Measurements from ENCODE around the gene CAPS2.

Gene CAPS2

DNA sequence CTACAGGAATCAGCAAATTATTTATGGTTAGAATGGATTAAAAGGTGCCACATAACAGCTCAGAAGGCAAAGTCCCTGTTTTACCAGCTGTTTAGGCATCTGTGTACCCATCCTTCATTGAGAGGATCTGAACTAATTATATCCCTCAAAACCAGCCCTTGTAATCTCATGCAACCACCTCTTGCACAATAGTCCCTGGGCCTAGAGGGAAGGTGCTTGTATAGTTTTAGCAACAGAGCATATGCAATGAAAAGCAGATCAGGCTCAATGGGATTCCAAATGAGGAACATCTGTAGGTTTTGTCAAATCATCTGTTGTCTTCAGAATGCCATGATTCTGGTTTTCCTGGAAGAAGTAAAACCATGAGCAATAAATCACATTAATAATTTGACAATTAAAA lies 34.8 kb upstream of the CAPS2 start:
- Histone ChIP-seq H3K4me2 (ENCODE audit: low read length) (no peak overlapping the region), H3K79me2 (ENCODE audit: control insufficient read depth, insufficient read depth, low read length, poor library complexity) (no peaks in the 10 kb centered on the region), H3K4me3 (ENCODE audit: low read depth, low read length) (no peak overlapping the region), H2AK5ac (ENCODE audit: low read length) (no peak overlapping the region), H4K8ac (ENCODE audit: low read depth, low read length) (no peak overlapping the region), H4K12ac (ENCODE audit: low read depth, low read length) (no peak overlapping the region), H3K27me3 (ENCODE audit: insufficient read depth, low read length) (no peaks in the 10 kb centered on the region), H4K91ac (ENCODE audit: low read depth, low read length) (no peak overlapping the region), H3K23ac (ENCODE audit: low read length) (no peak overlapping the region), H3K4me1 (ENCODE audit: control insufficient read depth in 1 of 2, insufficient read depth in 2 of 2, low read length in 2 of 2) (no peaks in the 10 kb centered on the region), H3K18ac (ENCODE audit: low read length) (no peak overlapping the region), H3K9me3 (ENCODE audit: insufficient read depth, low read depth, low read length) (no peaks in the 10 kb centered on the region), H2BK5ac (ENCODE audit: low read depth, low read length, poor library complexity) (no peak overlapping the region), H3K27ac (ENCODE audit: low read depth, low read length) (no peak overlapping the region), H3K4ac (ENCODE audit: low read depth, low read length) (no peak overlapping the region), H3K36me3 (ENCODE audit: control insufficient read depth in 1 of 2, insufficient read depth in 2 of 2, low read length in 2 of 2) (no peaks in the 10 kb centered on the region), H3K79me1 (ENCODE audit: low read length) (no peaks in the 10 kb centered on the region), H2AFZ (ENCODE audit: insufficient read depth, low read length, poor library complexity) (no peak overlapping the region), H2BK120ac (ENCODE audit: insufficient read depth, low read length, poor library complexity) (no peak overlapping the region), H2BK12ac (ENCODE audit: low read length) (no peak overlapping the region), H3K9ac (ENCODE audit: low read length) (no peak overlapping the region), H3K14ac (ENCODE audit: low read length) (no peak overlapping the region)
- no peak for DNase-seq

DNA sequence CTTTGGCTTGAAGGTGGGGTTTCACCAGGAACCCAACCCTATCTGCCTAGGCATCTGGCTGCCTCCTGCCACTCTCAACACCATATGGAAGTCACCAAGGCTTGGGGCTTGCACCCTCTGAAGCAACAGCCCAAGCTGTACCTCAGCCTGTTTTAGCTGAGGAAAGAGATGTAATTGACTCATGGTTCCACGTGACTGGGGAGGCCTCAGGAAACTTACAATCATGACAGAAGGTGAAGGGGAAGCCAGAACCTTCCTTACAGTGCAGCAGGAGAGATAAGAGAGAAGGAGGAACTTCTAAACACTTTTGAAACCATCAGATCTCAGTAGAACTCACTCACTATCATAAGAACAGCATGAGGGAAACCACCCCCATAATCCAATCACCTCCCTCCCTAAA lies 31.3 kb upstream of the CAPS2 start:
- no peak overlapping the region for H3K4me3 ChIP-seq (ENCODE audit: low read depth, low read length)
- H3K23ac ChIP-seq (ENCODE audit: low read length): no peak overlapping the region
- no peak for DNase-seq
- H3K27me3 ChIP-seq (ENCODE audit: insufficient read depth, low read length): no peaks in the 10 kb centered on the region
- no peaks in the 10 kb centered on the region for H3K79me2 ChIP-seq (ENCODE audit: control insufficient read depth, insufficient read depth, low read length, poor library complexity)
- no peak overlapping the region for H3K27ac ChIP-seq (ENCODE audit: low read depth, low read length)
- no peak overlapping the region for H4K8ac ChIP-seq (ENCODE audit: low read depth, low read length)
- H2AK5ac ChIP-seq (ENCODE audit: low read length): no peak overlapping the region
- H4K91ac ChIP-seq (ENCODE audit: low read depth, low read length): no peak overlapping the region
- H2BK12ac ChIP-seq (ENCODE audit: low read length): no peak overlapping the region
- H2AFZ ChIP-seq (ENCODE audit: insufficient read depth, low read length, poor library complexity): no peak overlapping the region
- no peaks in the 10 kb centered on the region for H3K36me3 ChIP-seq (ENCODE audit: control insufficient read depth in 1 of 2, insufficient read depth in 2 of 2, low read length in 2 of 2)
- no peak overlapping the region for H3K18ac ChIP-seq (ENCODE audit: low read length)
- H2BK120ac ChIP-seq (ENCODE audit: insufficient read depth, low read length, poor library complexity): no peak overlapping the region
- H3K4me1 ChIP-seq (ENCODE audit: control insufficient read depth in 1 of 2, insufficient read depth in 2 of 2, low read length in 2 of 2): no peaks in the 10 kb centered on the region
- no peak overlapping the region for H2BK5ac ChIP-seq (ENCODE audit: low read depth, low read length, poor library complexity)
- no peak overlapping the region for H3K4ac ChIP-seq (ENCODE audit: low read depth, low read length)
- H3K4me2 ChIP-seq (ENCODE audit: low read length): no peak overlapping the region
- no peaks in the 10 kb centered on the region for H3K9me3 ChIP-seq (ENCODE audit: insufficient read depth, low read depth, low read length)
- no CpG with 5 or more reads among the region's 1 CpG for WGBS (ENCODE audit: extremely low coverage, insufficient coverage, insufficient read length)
- H3K9ac ChIP-seq (ENCODE audit: low read length): no peak overlapping the region
- no peak overlapping the region for H3K14ac ChIP-seq (ENCODE audit: low read length)
- H3K79me1 ChIP-seq (ENCODE audit: low read length): no peaks in the 10 kb centered on the region
- no peak overlapping the region for H4K12ac ChIP-seq (ENCODE audit: low read depth, low read length)

DNA sequence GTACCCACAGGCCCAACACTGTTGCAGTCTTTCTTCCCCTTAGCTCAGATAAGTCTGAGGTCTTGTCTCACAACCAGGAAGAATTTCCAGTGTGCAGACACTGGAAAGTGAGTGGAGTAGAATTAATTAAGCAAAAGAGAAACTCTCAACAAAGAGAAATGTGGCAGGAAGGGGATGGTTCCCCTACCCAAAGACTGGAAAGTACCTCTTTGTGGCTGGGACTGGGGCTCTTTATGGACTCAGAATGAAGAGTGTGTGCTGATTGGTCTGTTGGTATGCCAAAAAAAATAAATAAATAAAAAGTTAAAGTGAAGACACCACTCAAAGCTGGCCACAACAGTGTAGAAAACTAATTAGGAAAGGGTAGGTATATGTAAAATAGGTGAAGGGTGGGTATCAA lies 30.8 kb upstream of the CAPS2 start:
- H3K4ac ChIP-seq (ENCODE audit: low read depth, low read length): no peak overlapping the region
- no peak overlapping the region for H3K4me3 ChIP-seq (ENCODE audit: low read depth, low read length)
- no peak overlapping the region for H3K9ac ChIP-seq (ENCODE audit: low read length)
- H2BK12ac ChIP-seq (ENCODE audit: low read length): no peak overlapping the region
- no peak overlapping the region for H4K8ac ChIP-seq (ENCODE audit: low read depth, low read length)
- no peaks in the 10 kb centered on the region for H3K36me3 ChIP-seq (ENCODE audit: control insufficient read depth in 1 of 2, insufficient read depth in 2 of 2, low read length in 2 of 2)
- no peaks in the 10 kb centered on the region for H3K27me3 ChIP-seq (ENCODE audit: insufficient read depth, low read length)
- H3K18ac ChIP-seq (ENCODE audit: low read length): no peak overlapping the region
- no peak for DNase-seq
- H3K4me1 ChIP-seq (ENCODE audit: control insufficient read depth in 1 of 2, insufficient read depth in 2 of 2, low read length in 2 of 2): no peaks in the 10 kb centered on the region
- H3K9me3 ChIP-seq (ENCODE audit: insufficient read depth, low read depth, low read length): no peaks in the 10 kb centered on the region
- H4K12ac ChIP-seq (ENCODE audit: low read depth, low read length): no peak overlapping the region
- no peak overlapping the region for H3K27ac ChIP-seq (ENCODE audit: low read depth, low read length)
- H3K23ac ChIP-seq (ENCODE audit: low read length): no peak overlapping the region
- no peak overlapping the region for H2AFZ ChIP-seq (ENCODE audit: insufficient read depth, low read length, poor library complexity)
- H2BK5ac ChIP-seq (ENCODE audit: low read depth, low read length, poor library complexity): no peak overlapping the region
- no peak overlapping the region for H4K91ac ChIP-seq (ENCODE audit: low read depth, low read length)
- no peaks in the 10 kb centered on the region for H3K79me2 ChIP-seq (ENCODE audit: control insufficient read depth, insufficient read depth, low read length, poor library complexity)
- H2AK5ac ChIP-seq (ENCODE audit: low read length): no peak overlapping the region
- H3K79me1 ChIP-seq (ENCODE audit: low read length): no peaks in the 10 kb centered on the region
- H3K4me2 ChIP-seq (ENCODE audit: low read length): no peak overlapping the region
- H3K14ac ChIP-seq (ENCODE audit: low read length): no peak overlapping the region
- H2BK120ac ChIP-seq (ENCODE audit: insufficient read depth, low read length, poor library complexity): no peak overlapping the region

DNA sequence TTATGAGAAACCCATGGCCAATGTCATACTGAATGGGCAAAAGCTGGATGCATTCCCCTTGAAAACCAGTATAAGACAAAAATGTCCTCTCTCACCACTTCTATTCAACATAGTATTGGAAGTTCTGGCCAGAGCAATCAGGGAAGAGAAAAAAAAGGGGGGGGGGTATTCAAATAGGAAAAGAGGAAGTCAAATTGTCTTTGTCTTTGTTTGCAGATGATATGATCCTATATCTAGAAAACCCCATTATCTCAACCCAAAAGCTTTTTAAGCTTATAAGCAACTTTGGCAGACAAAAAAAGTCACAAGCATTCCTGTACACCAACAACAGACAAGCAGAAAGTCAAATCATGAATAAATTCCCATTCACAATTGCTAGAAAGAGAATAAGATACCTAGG lies 23.9 kb upstream of the CAPS2 start:
- Histone ChIP-seq H3K9ac (ENCODE audit: low read length) (no peak overlapping the region), H3K18ac (ENCODE audit: low read length) (no peak overlapping the region), H4K8ac (ENCODE audit: low read depth, low read length) (no peak overlapping the region), H4K12ac (ENCODE audit: low read depth, low read length) (no peak overlapping the region), H3K79me1 (ENCODE audit: low read length) (no peaks in the 10 kb centered on the region), H2BK120ac (ENCODE audit: insufficient read depth, low read length, poor library complexity) (no peak overlapping the region), H3K23ac (ENCODE audit: low read length) (no peak overlapping the region), H3K9me3 (ENCODE audit: insufficient read depth, low read depth, low read length) (peaks cover 1% of the 10 kb centered on the region), H3K4me1 (ENCODE audit: control insufficient read depth in 1 of 2, insufficient read depth in 2 of 2, low read length in 2 of 2) (peaks cover 0 to 7% of the 10 kb centered on the region in 2 experiments), H3K36me3 (ENCODE audit: control insufficient read depth in 1 of 2, insufficient read depth in 2 of 2, low read length in 2 of 2) (no peaks in the 10 kb centered on the region), H3K14ac (ENCODE audit: low read length) (no peak overlapping the region), H4K91ac (ENCODE audit: low read depth, low read length) (no peak overlapping the region), H2BK12ac (ENCODE audit: low read length) (no peak overlapping the region), H3K27ac (ENCODE audit: low read depth, low read length) (no peak overlapping the region), H3K4me2 (ENCODE audit: low read length) (no peak overlapping the region), H2AFZ (ENCODE audit: insufficient read depth, low read length, poor library complexity) (no peak overlapping the region), H3K27me3 (ENCODE audit: insufficient read depth, low read length) (no peaks in the 10 kb centered on the region), H2BK5ac (ENCODE audit: low read depth, low read length, poor library complexity) (no peak overlapping the region), H2AK5ac (ENCODE audit: low read length) (no peak overlapping the region), H3K79me2 (ENCODE audit: control insufficient read depth, insufficient read depth, low read length, poor library complexity) (no peaks in the 10 kb centered on the region), H3K4me3 (ENCODE audit: low read depth, low read length) (no peak overlapping the region), H3K4ac (ENCODE audit: low read depth, low read length) (no peak overlapping the region)
- DNase-seq: no peak

DNA sequence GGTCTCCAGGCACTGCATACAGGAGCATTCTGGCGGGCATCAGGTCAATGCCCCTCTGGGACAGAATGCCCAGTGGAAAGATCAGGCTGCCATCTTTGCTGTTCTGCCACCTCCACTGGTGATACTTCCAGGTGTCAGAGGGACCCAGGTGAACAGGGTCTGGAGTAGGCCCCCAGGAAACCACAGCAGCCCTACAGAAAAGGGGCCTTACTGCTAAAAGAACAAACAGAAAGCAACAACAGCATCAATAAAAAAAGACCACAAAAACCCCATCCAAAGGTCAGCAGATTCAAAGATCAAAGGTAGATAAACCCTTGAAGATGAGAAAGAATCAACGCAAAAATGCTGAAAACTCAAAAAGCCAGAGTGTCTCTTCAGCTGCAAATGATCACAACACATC lies 20.3 kb upstream of the CAPS2 start:
- no CpG with 5 or more reads among the region's 2 CpGs for WGBS (ENCODE audit: extremely low coverage, insufficient coverage, insufficient read length)
- no peak overlapping the region for H2AFZ ChIP-seq (ENCODE audit: insufficient read depth, low read length, poor library complexity)
- H2AK5ac ChIP-seq (ENCODE audit: low read length): no peak overlapping the region
- no peak overlapping the region for H2BK5ac ChIP-seq (ENCODE audit: low read depth, low read length, poor library complexity)
- H3K9ac ChIP-seq (ENCODE audit: low read length): no peak overlapping the region
- H3K79me2 ChIP-seq (ENCODE audit: control insufficient read depth, insufficient read depth, low read length, poor library complexity): no peaks in the 10 kb centered on the region
- no peaks in the 10 kb centered on the region for H3K9me3 ChIP-seq (ENCODE audit: insufficient read depth, low read depth, low read length)
- no peak overlapping the region for H2BK120ac ChIP-seq (ENCODE audit: insufficient read depth, low read length, poor library complexity)
- peaks cover 0 to 7% of the 10 kb centered on the region in 2 experiments for H3K4me1 ChIP-seq (ENCODE audit: control insufficient read depth in 1 of 2, insufficient read depth in 2 of 2, low read length in 2 of 2)
- H3K79me1 ChIP-seq (ENCODE audit: low read length): no peaks in the 10 kb centered on the region
- no peak overlapping the region for H3K23ac ChIP-seq (ENCODE audit: low read length)
- H4K91ac ChIP-seq (ENCODE audit: low read depth, low read length): no peak overlapping the region
- H3K4me3 ChIP-seq (ENCODE audit: low read depth, low read length): no peak overlapping the region
- no peaks in the 10 kb centered on the region for H3K36me3 ChIP-seq (ENCODE audit: control insufficient read depth in 1 of 2, insufficient read depth in 2 of 2, low read length in 2 of 2)
- no peak overlapping the region for H3K14ac ChIP-seq (ENCODE audit: low read length)
- no peak overlapping the region for H3K4me2 ChIP-seq (ENCODE audit: low read length)
- no peaks in the 10 kb centered on the region for H3K27me3 ChIP-seq (ENCODE audit: insufficient read depth, low read length)
- H4K8ac ChIP-seq (ENCODE audit: low read depth, low read length): no peak overlapping the region
- no peak for DNase-seq
- H2BK12ac ChIP-seq (ENCODE audit: low read length): no peak overlapping the region
- no peak overlapping the region for H3K4ac ChIP-seq (ENCODE audit: low read depth, low read length)
- no peak overlapping the region for H3K27ac ChIP-seq (ENCODE audit: low read depth, low read length)
- H4K12ac ChIP-seq (ENCODE audit: low read depth, low read length): no peak overlapping the region
- H3K18ac ChIP-seq (ENCODE audit: low read length): no peak overlapping the region
